ENCODE measurements around the gene GARS1.

Gene GARS1

DNA sequence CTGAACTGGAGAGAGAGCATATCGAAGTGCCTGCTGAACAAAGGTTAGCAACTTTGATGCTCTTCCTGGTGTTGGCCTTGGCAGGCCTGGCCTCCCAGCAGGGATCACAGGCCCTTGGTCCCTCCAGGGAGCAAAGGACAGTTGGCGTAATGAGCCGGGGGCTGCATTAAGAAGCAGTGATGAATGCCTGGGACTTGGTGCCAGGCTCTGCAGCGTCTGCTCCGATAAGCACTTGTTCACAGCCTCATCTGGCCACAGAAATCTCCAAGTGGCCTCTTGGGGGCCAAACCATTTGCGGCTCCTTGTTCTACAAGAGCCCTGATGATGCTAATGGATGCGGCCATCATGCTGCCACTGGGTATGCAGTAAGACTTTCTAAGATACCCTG lies 55.7 kb downstream of the GARS1 start:
- TF ChIP-seq SUZ12 (IDR thresholded peaks at IDR 0.05; ENCODE audit: extremely low read depth, insufficient read depth, insufficient read length) (no peak), YY1 (IDR thresholded peaks at IDR 0.05; ENCODE audit: insufficient read depth, insufficient read length) (no peak), ZNF274 (IDR thresholded peaks at IDR 0.05; ENCODE audit: low read depth, low read length) (no peak)
- Histone ChIP-seq H3K4me3 (ENCODE audit: insufficient read length, low read depth) (no peak overlapping the region), H3K9ac (ENCODE audit: insufficient read length, low read depth) (no peak overlapping the region), H3K27me3 (ENCODE audit: insufficient read depth, insufficient read length) (no peaks in the 10 kb centered on the region), H3K4me1 (ENCODE audit: insufficient read depth, insufficient read length) (peaks cover 3% of the 10 kb centered on the region), H3K9me3 (ENCODE audit: insufficient read depth, low read length) (no peaks in the 10 kb centered on the region), H3K36me3 (ENCODE audit: insufficient read depth, insufficient read length, low read length) (peaks cover 12% of the 10 kb centered on the region)
- DNase-seq (ENCODE audit: low read depth, low spot score) = no peak

DNA sequence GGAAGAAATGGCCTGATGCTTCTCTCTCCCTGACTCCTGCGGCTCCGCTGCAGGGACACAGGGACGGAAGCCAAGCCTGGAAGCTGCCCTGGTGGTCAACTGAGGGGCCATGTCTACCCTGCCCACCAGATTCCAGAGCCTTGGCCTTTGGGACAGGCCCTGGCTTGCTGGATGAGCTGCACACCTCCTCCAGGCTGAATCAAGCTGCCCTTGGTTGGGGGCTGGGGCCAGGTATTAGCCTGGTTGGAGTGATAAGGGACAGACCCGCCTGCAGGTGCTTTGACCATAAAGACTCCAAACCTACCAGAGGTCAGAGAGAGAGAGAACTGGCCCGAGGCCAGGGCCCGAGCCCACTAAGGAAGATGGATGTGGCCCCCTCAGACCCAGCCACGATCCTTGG lies 57.5 kb downstream of the GARS1 start:
- Histone ChIP-seq H3K36me3 (ENCODE audit: insufficient read depth, insufficient read length, low read length) (peaks cover 9% of the 10 kb centered on the region), H3K9me3 (ENCODE audit: insufficient read depth, low read length) (no peaks in the 10 kb centered on the region), H3K9ac (ENCODE audit: insufficient read length, low read depth) (no peak overlapping the region), H3K27me3 (ENCODE audit: insufficient read depth, insufficient read length) (no peaks in the 10 kb centered on the region), H3K4me3 (ENCODE audit: insufficient read length, low read depth) (no peak overlapping the region), H3K4me1 (ENCODE audit: insufficient read depth, insufficient read length) (peaks cover 3% of the 10 kb centered on the region)
- DNase-seq (ENCODE audit: low read depth, low spot score) = no peak
- no peak for TF ChIP-seq ZNF274 (IDR thresholded peaks at IDR 0.05; ENCODE audit: low read depth, low read length)
- no peak for TF ChIP-seq YY1 (IDR thresholded peaks at IDR 0.05; ENCODE audit: insufficient read depth, insufficient read length)
- no peak for TF ChIP-seq SUZ12 (IDR thresholded peaks at IDR 0.05; ENCODE audit: extremely low read depth, insufficient read depth, insufficient read length)

DNA sequence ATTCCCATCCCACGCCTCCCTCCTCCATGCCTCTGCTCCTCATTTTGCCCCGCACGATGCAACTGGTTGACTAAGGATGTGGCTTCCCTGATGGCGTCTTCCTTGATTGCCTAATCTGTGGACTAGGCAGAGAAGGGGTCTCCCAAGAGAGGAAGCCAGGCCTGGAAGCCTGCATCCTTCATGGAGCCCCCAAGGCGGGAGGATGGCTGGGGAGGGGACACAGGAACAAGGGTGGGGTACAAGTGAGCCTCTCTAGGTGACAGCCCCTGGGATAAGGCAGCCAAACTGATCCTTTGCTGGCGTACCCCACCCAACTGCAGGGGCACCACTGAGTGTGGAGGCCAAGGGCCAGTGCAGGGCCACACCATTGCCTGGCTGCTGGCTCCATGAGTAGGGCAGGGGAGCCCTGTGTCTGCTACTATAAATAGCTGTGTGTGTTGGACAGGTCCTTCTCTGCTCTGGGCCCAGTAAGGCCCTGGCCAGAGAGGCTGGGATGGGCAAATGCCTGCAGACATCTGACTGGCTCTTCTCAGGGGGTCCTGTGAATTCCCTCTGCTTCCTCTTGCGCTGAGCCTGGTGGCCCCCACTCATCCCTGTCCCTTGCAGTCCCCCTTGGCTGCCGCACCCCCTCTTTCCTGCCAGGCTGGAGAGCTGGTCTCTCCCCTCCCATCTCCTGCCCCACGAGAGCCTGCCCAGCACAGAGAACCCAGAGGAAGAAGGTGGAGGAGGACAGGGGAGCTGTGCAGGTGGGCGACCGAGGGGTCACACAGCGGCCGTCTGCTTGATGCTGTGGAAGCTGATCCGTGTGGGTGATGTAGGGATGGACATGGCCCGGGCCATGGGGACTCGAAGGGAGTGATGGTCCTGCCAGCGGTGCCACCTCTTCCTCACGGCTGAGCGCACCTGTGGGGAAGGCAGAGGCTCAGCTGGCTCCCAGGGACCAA lies 58.3 kb downstream of the GARS1 start:
- no peak overlapping the region for H3K4me3 ChIP-seq (ENCODE audit: insufficient read length, low read depth)
- H3K9ac ChIP-seq (ENCODE audit: insufficient read length, low read depth) = no peak overlapping the region
- H3K36me3 ChIP-seq (ENCODE audit: insufficient read depth, insufficient read length, low read length) = peaks cover 9% of the 10 kb centered on the region
- peaks cover 3% of the 10 kb centered on the region for H3K4me1 ChIP-seq (ENCODE audit: insufficient read depth, insufficient read length)
- TF ChIP-seq YY1 (IDR thresholded peaks at IDR 0.05; ENCODE audit: insufficient read depth, insufficient read length) (no peak), ZNF274 (IDR thresholded peaks at IDR 0.05; ENCODE audit: low read depth, low read length) (no peak), SUZ12 (IDR thresholded peaks at IDR 0.05; ENCODE audit: extremely low read depth, insufficient read depth, insufficient read length) (no peak)
- H3K9me3 ChIP-seq (ENCODE audit: insufficient read depth, low read length) = no peaks in the 10 kb centered on the region
- no peaks in the 10 kb centered on the region for H3K27me3 ChIP-seq (ENCODE audit: insufficient read depth, insufficient read length)
- DNase-seq (ENCODE audit: low read depth, low spot score) = no peak

DNA sequence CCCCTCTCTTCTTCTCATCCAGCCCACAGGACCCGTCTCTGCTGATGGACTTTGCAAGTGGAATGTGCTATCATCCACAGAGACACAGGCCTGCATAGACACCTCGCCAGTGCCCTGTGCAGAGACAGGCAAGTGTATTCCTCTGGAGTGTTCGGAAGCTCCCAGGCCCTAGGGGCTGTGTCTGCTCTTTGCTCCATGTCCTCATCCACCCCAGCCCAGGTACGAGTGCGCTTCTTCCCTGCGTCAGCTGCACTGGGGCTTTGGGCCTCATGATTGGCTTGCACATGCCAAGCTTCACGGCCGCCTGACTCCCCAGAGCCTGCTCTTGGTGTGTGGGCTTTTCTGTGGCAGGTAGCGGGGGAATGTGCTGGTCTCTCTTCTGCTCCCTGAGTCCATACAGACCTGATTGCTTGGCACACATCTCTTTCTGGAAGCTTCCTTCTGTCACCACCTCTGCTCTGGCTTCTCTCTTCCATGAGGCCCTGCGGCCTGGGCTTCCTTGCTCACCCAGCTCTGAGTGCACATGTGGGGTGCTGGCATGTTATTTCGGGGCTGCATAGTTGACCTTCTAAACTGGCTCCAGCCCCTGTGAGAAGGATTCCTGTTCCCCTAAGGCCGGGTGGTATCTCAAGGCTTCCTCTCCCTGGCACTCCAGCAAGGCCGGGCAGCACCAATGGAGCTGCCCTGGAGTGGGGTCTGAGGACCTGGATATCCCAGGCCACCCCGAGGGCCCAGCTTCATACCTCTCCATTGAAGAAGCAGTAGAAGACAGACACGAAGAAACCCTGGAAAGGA lies 59.8 kb downstream of the GARS1 start:
- Histone ChIP-seq H3K9me3 (ENCODE audit: insufficient read depth, low read length) (no peaks in the 10 kb centered on the region), H3K9ac (ENCODE audit: insufficient read length, low read depth) (no peak overlapping the region), H3K27me3 (ENCODE audit: insufficient read depth, insufficient read length) (no peaks in the 10 kb centered on the region), H3K4me1 (ENCODE audit: insufficient read depth, insufficient read length) (peaks cover 3% of the 10 kb centered on the region), H3K36me3 (ENCODE audit: insufficient read depth, insufficient read length, low read length) (peaks cover 9% of the 10 kb centered on the region), H3K4me3 (ENCODE audit: insufficient read length, low read depth) (no peak overlapping the region)
- no peak for DNase-seq (ENCODE audit: low read depth, low spot score)
- no peak for TF ChIP-seq SUZ12 (IDR thresholded peaks at IDR 0.05; ENCODE audit: extremely low read depth, insufficient read depth, insufficient read length)
- TF ChIP-seq ZNF274 (IDR thresholded peaks at IDR 0.05; ENCODE audit: low read depth, low read length) = no peak
- TF ChIP-seq YY1 (IDR thresholded peaks at IDR 0.05; ENCODE audit: insufficient read depth, insufficient read length) = no peak

DNA sequence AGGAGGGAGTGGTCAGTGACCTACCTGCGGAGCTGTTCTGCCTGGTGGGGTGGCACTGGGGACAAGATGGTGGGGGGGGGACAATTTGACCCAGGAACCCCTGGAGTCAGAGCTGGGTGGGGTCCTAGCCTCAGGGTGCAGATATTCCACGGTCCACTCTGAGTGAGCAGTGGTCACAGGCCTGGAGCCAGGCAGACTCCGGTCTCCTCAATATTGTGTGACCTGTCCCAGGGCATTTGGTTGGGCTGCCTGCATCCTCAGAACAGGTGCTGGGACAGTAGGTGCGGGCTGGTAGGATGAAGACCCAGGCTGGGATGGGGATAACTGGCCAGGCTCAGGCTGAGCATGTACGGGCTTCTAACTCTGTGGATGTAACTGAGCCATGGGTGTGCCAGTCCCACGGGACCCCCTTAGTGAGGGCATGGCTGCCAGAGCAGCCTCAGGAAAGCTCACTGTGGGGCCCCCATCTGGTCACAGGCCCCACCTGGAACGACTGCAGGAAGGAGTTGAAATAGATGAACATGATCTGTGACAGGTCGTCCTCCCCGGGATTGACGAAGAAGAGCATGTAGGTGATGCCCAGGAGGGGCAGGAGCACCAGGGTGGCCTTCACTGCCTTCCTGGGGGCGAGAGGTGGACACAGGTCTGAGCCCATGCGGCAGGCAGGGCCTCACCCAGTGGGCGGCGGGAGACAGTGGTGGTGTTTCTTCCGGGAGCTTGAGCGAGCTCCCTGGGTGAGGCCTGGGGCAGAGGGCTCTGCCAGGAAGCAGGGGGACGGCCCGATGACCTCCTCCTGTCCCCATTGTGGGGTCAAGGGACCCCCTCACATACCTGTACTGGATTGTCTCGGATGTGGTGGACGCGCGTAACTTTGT lies 60.7 kb downstream of the GARS1 start:
- H3K4me1 ChIP-seq (ENCODE audit: insufficient read depth, insufficient read length) = no peaks in the 10 kb centered on the region
- no peaks in the 10 kb centered on the region for H3K9me3 ChIP-seq (ENCODE audit: insufficient read depth, low read length)
- DNase-seq (ENCODE audit: low read depth, low spot score) = no peak
- H3K36me3 ChIP-seq (ENCODE audit: insufficient read depth, insufficient read length, low read length) = peaks cover 9% of the 10 kb centered on the region
- no peak overlapping the region for H3K9ac ChIP-seq (ENCODE audit: insufficient read length, low read depth)
- TF ChIP-seq SUZ12 (IDR thresholded peaks at IDR 0.05; ENCODE audit: extremely low read depth, insufficient read depth, insufficient read length) = no peak
- no peaks in the 10 kb centered on the region for H3K27me3 ChIP-seq (ENCODE audit: insufficient read depth, insufficient read length)
- no peak overlapping the region for H3K4me3 ChIP-seq (ENCODE audit: insufficient read length, low read depth)

DNA sequence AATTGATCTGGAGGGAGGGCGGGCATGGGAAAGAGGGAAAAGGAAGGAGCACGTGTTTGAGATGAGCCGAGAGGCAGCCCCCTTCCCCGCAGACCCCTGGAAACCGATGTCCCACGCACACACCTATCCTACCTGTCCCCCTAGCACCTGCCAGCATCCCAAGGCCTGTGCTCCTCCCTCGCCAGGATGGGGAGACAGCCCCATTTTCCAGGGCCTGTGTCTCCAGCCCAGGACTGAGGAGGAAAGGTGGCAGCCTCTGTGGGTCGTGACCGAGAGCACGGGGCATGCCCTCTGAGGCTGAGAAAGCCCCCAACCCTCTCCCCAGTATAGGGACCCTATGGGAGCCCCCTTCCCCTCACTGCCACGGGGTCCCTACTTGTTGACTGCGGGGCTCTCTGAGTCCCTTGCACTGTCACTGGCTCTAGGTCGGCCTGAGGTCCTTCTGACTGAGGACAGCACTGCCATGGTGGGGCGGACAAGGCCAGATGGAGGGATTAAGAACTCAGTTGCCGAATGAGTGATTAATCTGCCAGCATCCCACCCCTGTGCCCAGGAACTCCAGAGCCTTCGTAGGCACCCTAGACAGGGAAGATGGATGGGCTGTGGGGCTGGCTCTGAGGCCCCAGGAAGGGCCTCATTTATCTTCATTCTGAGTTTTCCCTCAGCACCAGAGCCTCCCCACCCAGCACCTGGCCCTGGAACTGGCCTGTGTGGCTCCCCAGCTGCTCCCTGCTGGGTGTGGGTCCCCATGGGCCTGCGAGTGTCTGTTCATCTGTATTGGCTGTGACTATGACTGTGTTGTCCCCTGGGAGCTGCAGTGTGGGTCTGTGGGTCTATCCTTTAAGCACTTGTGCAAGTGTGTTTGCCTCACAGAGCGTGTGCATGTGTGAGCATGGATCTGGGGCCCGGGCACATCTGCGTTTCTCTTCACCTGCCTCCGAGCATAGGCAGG lies 61.6 kb downstream of the GARS1 start:
- TF ChIP-seq YY1 (IDR thresholded peaks at IDR 0.05; ENCODE audit: insufficient read depth, insufficient read length) = no peak
- no peak for TF ChIP-seq ZNF274 (IDR thresholded peaks at IDR 0.05; ENCODE audit: low read depth, low read length)
- TF ChIP-seq SUZ12 (IDR thresholded peaks at IDR 0.05; ENCODE audit: extremely low read depth, insufficient read depth, insufficient read length) = no peak
- Histone ChIP-seq H3K9ac (ENCODE audit: insufficient read length, low read depth) (no peak overlapping the region), H3K9me3 (ENCODE audit: insufficient read depth, low read length) (no peaks in the 10 kb centered on the region), H3K4me1 (ENCODE audit: insufficient read depth, insufficient read length) (no peaks in the 10 kb centered on the region), H3K27me3 (ENCODE audit: insufficient read depth, insufficient read length) (no peaks in the 10 kb centered on the region), H3K4me3 (ENCODE audit: insufficient read length, low read depth) (no peak overlapping the region), H3K36me3 (ENCODE audit: insufficient read depth, insufficient read length, low read length) (peaks cover 9% of the 10 kb centered on the region)
- DNase-seq (ENCODE audit: low read depth, low spot score) = no peak
